OCI-LY1 (cell line): ENCODE measurements around the gene CD72.
"Not testable (repeated sequence)": the region's sequence is repeated elsewhere in the genome, so short reads cannot be mapped to it uniquely, and the experiment has no call there.

Experiments used
- H2AFZ ChIP-seq: fragments of 200-600 bp; sonication (generic), shearing (Covaris generic); 2 replicates; pipeline ENCODE4 v1.6.0; 2014; ENCODE audit warnings: antibody characterized with exemption, mild to moderate bottlenecking, low read length
- H3F3A ChIP-seq: fragments of 200-600 bp; sonication (generic), shearing (Covaris generic); 2 replicates; pipeline ENCODE4 v1.6.0; 2014; ENCODE audit warnings: mild to moderate bottlenecking, antibody characterized with exemption, low read length, moderate library complexity; ENCODE audit not compliant: insufficient read depth
- H3K27ac ChIP-seq: fragments of 200-600 bp; sonication (generic); 2 replicates; pipeline ENCODE4 v1.5.1; 2014; ENCODE audit warnings: low read length, mixed run types, mild to moderate bottlenecking, low read depth; ENCODE audit not compliant: poor library complexity, severe bottlenecking
- H3K27me3 ChIP-seq: fragments of 200-600 bp; sonication (generic); 2 replicates; pipeline ENCODE4 v1.6.0; 2014; ENCODE audit warnings: antibody characterized with exemption, mild to moderate bottlenecking, low read length, moderate library complexity; ENCODE audit not compliant: insufficient read depth
- H3K36me3 ChIP-seq: fragments of 200-600 bp; sonication (generic); 2 replicates; pipeline ENCODE4 v1.6.1; 2014; ENCODE audit warnings: mild to moderate bottlenecking, antibody characterized with exemption, low read length, moderate library complexity, mixed read lengths; ENCODE audit not compliant: insufficient read depth
- H3K4me1 ChIP-seq: fragments of 200-600 bp; sonication (generic); 2 replicates; pipeline ENCODE4 v1.5.1; 2014; ENCODE audit warnings: mild to moderate bottlenecking, low read length, moderate library complexity; ENCODE audit not compliant: insufficient read depth, severe bottlenecking
- H3K4me2 ChIP-seq: fragments of 200-600 bp; sonication (generic), shearing (Covaris generic); 2 replicates; pipeline ENCODE4 v1.6.1; 2014; ENCODE audit warnings: low read length
- H3K4me3 ChIP-seq: fragments of 200-600 bp; sonication (generic); 2 replicates; pipeline ENCODE4 v1.5.1; 2014; ENCODE audit warnings: low read length, low read depth, mild to moderate bottlenecking, mixed read lengths; ENCODE audit not compliant: poor library complexity, severe bottlenecking
- H3K79me2 ChIP-seq: fragments of 200-600 bp; shearing (Covaris generic); 2 replicates; pipeline ENCODE4 v1.6.1; 2016; ENCODE audit warnings: mixed run types, low read length, mixed read lengths; ENCODE audit not compliant: insufficient read depth
- H3K9ac ChIP-seq: fragments of 200-600 bp; sonication (generic), shearing (Covaris generic); 2 replicates; pipeline ENCODE4 v1.6.1; 2014; ENCODE audit warnings: mild to moderate bottlenecking, low read length, mixed read lengths
- H3K9me2 ChIP-seq: fragments of 200-600 bp; sonication (generic), shearing (Covaris generic); 2 replicates; pipeline ENCODE4 v1.6.1; 2014; ENCODE audit warnings: low read depth, mild to moderate bottlenecking, low read length, mixed read lengths
- H3K9me3 ChIP-seq: fragments of 200-600 bp; shearing (Covaris generic); 2 replicates; pipeline ENCODE4 v1.6.1; 2014; ENCODE audit warnings: low read length, mixed read lengths
- H4K20me1 ChIP-seq: fragments of 200-600 bp; sonication (generic), shearing (Covaris generic); 2 replicates; pipeline ENCODE4 v1.6.0; 2016; ENCODE audit warnings: mild to moderate bottlenecking, low read length; ENCODE audit not compliant: insufficient read depth
- EZH2 ChIP-seq: fragments of 200-600 bp; sonication (generic), shearing (Covaris generic); IDR thresholded peaks from 2 replicates; pipeline ENCODE4 v1.8.0; 2017; ENCODE audit warnings: borderline replicate concordance, mixed run types, mild to moderate bottlenecking, antibody characterized with exemption, low read length, moderate library complexity, mixed read lengths
- TF ChIP-seq, protein P1 (sequence below): fragments of 200-600 bp; sonication (generic), shearing (Covaris generic); IDR thresholded peaks from 2 replicates; pipeline ENCODE4 v1.5.1; 2017; ENCODE audit warnings: mild to moderate bottlenecking, antibody characterized with exemption, low read length, moderate library complexity, mixed read lengths

Gene CD72

DNA sequence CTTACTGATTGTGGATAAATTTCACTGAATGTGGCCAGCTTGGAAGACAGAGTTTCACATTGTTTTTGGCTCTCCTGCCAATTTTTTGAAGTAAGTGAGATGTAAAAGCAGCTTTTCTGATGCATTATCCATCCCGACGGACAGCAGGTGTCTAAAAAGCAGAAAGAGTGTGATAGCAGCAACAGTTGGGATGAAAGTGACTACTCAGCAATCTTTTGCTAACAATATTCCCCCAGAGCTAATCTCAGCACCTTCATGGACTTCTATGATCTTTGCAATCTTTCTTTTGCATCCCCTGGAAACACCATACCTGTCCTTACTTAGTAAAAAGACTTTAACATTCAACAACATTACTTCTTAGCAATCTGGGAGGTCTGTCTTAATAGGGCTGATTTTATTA is 5.4 kb downstream of the CD72 start:
- Histone ChIP-seq H3K9me3 (no peaks in the 10 kb centered on the region), H4K20me1 (no peaks in the 10 kb centered on the region), H3K4me1 (peaks cover 51% of the 10 kb centered on the region), H2AFZ (no peak overlapping the region), H3K4me3 (no peak overlapping the region), H3K27me3 (no peaks in the 10 kb centered on the region), H3K36me3 (peaks cover 77% of the 10 kb centered on the region; the same call in 1 of the 2 replicates), H3F3A (no peaks in the 10 kb centered on the region), H3K79me2 (no peaks in the 10 kb centered on the region), H3K9ac (no peak overlapping the region), H3K4me2 (no peak overlapping the region), H3K9me2 (no peaks in the 10 kb centered on the region), H3K27ac (no peak overlapping the region)
- TF ChIP-seq, protein P1, sequence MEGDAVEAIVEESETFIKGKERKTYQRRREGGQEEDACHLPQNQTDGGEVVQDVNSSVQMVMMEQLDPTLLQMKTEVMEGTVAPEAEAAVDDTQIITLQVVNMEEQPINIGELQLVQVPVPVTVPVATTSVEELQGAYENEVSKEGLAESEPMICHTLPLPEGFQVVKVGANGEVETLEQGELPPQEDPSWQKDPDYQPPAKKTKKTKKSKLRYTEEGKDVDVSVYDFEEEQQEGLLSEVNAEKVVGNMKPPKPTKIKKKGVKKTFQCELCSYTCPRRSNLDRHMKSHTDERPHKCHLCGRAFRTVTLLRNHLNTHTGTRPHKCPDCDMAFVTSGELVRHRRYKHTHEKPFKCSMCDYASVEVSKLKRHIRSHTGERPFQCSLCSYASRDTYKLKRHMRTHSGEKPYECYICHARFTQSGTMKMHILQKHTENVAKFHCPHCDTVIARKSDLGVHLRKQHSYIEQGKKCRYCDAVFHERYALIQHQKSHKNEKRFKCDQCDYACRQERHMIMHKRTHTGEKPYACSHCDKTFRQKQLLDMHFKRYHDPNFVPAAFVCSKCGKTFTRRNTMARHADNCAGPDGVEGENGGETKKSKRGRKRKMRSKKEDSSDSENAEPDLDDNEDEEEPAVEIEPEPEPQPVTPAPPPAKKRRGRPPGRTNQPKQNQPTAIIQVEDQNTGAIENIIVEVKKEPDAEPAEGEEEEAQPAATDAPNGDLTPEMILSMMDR = no peak
- no peak for TF ChIP-seq EZH2

DNA sequence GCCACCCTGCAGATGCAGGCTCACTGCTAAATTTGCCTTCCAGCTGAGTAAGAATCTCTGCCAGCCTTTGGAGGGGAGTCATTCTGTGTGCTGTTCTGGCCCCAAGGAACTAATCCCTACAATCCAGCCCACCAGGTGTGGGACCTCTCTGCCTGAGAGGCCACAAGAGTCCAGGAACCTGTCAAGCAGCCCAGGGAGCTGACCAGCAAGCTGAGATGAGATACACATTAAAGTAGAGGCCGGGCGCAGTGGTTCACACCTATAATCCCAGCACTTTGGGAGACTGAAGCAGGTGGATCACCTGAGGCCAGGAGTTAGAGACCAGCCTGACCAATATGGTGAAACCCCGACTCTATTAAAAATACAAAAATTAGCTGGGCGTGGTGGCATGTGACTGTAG is 6.1 kb downstream of the CD72 start:
- H3K27ac ChIP-seq = peak overlapping the region; percentile 7
- not testable (repeated sequence) for H2AFZ ChIP-seq, H3K4me2 ChIP-seq, H3K9me2 ChIP-seq, H3K9me3 ChIP-seq, H3K79me2 ChIP-seq, H3K4me3 ChIP-seq, H4K20me1 ChIP-seq, H3K27me3 ChIP-seq, H3K9ac ChIP-seq, H3F3A ChIP-seq
- peaks cover 47% of the 10 kb centered on the region for H3K4me1 ChIP-seq
- H3K36me3 ChIP-seq = peaks cover 85% of the 10 kb centered on the region; the same call in 1 of the 2 replicates

DNA sequence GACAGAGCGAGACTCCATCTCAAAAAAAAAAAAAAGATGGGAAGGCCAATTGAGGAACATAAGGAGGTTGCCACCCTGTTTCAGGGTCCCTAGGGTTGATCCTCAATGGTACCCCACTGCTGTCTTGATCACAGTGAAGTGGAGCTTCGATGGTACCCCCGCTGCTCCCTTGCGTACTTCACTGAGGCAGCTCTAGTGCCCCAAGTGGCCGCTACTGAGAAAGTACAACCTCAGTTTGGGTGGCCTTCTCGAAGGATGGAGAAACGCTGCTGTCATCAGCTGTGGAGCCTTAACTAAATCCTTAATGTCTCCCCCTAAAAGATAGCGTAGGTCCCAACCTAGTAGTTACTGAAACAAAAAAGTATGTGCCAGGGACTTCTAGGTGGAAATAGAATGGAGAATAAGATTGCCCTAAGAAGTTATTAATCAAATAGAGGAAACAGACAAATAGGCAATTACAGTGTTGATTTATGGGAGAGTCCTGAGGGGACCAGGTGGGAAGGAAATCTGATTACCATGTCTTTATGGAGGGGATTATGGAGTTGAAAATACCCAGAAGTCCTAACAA is 6.9 kb downstream of the CD72 start:
- H3K79me2 ChIP-seq = peaks cover 7% of the 10 kb centered on the region; the same call in 1 of the 2 replicates
- peak overlapping the region; percentile 7 for H3K27ac ChIP-seq
- H3K27me3 ChIP-seq = no peaks in the 10 kb centered on the region
- H3K4me1 ChIP-seq = peaks cover 47% of the 10 kb centered on the region
- TF ChIP-seq, protein P1 = peak; percentile 76
- no peak for TF ChIP-seq EZH2
- H2AFZ ChIP-seq = no peak overlapping the region
- H3K9me2 ChIP-seq = no peaks in the 10 kb centered on the region
- H3F3A ChIP-seq = no peaks in the 10 kb centered on the region
- no peaks in the 10 kb centered on the region for H3K9me3 ChIP-seq
- H4K20me1 ChIP-seq = no peaks in the 10 kb centered on the region
- H3K4me3 ChIP-seq = no peak overlapping the region
- no peak overlapping the region for H3K4me2 ChIP-seq
- no peak overlapping the region for H3K9ac ChIP-seq
- H3K36me3 ChIP-seq = peaks cover 90% of the 10 kb centered on the region; the same call in 1 of the 2 replicates

DNA sequence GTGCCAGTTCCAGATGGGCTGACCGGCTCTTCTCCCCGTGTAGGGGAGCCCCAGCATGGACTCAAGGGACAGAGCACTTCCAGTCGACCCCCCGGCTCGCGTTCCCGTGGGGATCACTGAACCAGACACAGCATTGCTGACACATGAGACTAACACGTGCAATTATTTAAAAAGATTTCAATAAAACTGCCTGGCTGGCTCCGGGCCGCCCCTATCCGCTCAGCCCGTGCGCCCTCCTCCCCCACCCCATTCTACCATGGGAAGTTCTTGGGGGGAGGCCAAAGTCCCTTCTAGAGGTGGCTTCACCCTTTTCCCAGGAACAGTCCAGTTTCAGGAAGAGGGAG is 8.4 kb downstream of the CD72 start:
- H3K9me3 ChIP-seq = no peaks in the 10 kb centered on the region
- H3K9ac ChIP-seq = peak overlapping the region; percentile 62
- H3K79me2 ChIP-seq = peaks cover 11% of the 10 kb centered on the region; the same call in 1 of the 2 replicates
- no peaks in the 10 kb centered on the region for H3K9me2 ChIP-seq
- peak overlapping the region; percentile 57 for H3K4me2 ChIP-seq
- H4K20me1 ChIP-seq = no peaks in the 10 kb centered on the region
- peak overlapping the region; percentile 92 for H3K27ac ChIP-seq
- peaks cover 43% of the 10 kb centered on the region for H3K4me1 ChIP-seq
- H3F3A ChIP-seq = no peaks in the 10 kb centered on the region
- H3K4me3 ChIP-seq = no peak overlapping the region
- no peaks in the 10 kb centered on the region for H3K27me3 ChIP-seq
- H2AFZ ChIP-seq = no peak overlapping the region
- TF ChIP-seq EZH2 = no peak
- TF ChIP-seq, protein P1 = no peak
- peaks cover 76% of the 10 kb centered on the region; the same call in 1 of the 2 replicates for H3K36me3 ChIP-seq
